Measurements from ENCODE around the gene B3GAT1.

- no peak for TF ChIP-seq EZH2phosphoT487 (IDR thresholded peaks at IDR 0.05; ENCODE audit: unreplicated experiment)
- TF ChIP-seq, protein P1, sequence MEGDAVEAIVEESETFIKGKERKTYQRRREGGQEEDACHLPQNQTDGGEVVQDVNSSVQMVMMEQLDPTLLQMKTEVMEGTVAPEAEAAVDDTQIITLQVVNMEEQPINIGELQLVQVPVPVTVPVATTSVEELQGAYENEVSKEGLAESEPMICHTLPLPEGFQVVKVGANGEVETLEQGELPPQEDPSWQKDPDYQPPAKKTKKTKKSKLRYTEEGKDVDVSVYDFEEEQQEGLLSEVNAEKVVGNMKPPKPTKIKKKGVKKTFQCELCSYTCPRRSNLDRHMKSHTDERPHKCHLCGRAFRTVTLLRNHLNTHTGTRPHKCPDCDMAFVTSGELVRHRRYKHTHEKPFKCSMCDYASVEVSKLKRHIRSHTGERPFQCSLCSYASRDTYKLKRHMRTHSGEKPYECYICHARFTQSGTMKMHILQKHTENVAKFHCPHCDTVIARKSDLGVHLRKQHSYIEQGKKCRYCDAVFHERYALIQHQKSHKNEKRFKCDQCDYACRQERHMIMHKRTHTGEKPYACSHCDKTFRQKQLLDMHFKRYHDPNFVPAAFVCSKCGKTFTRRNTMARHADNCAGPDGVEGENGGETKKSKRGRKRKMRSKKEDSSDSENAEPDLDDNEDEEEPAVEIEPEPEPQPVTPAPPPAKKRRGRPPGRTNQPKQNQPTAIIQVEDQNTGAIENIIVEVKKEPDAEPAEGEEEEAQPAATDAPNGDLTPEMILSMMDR (conservative IDR thresholded peaks at IDR 0.05; ENCODE audit: low read depth in 2 of 2), result no peak
- no peak for TF ChIP-seq POLR2AphosphoS5 (IDR thresholded peaks at IDR 0.05; ENCODE audit: low read depth)
- no peak for TF ChIP-seq EZH2 (IDR thresholded peaks at IDR 0.05; ENCODE audit: low read depth, unreplicated experiment)
- TF ChIP-seq, protein P2, sequence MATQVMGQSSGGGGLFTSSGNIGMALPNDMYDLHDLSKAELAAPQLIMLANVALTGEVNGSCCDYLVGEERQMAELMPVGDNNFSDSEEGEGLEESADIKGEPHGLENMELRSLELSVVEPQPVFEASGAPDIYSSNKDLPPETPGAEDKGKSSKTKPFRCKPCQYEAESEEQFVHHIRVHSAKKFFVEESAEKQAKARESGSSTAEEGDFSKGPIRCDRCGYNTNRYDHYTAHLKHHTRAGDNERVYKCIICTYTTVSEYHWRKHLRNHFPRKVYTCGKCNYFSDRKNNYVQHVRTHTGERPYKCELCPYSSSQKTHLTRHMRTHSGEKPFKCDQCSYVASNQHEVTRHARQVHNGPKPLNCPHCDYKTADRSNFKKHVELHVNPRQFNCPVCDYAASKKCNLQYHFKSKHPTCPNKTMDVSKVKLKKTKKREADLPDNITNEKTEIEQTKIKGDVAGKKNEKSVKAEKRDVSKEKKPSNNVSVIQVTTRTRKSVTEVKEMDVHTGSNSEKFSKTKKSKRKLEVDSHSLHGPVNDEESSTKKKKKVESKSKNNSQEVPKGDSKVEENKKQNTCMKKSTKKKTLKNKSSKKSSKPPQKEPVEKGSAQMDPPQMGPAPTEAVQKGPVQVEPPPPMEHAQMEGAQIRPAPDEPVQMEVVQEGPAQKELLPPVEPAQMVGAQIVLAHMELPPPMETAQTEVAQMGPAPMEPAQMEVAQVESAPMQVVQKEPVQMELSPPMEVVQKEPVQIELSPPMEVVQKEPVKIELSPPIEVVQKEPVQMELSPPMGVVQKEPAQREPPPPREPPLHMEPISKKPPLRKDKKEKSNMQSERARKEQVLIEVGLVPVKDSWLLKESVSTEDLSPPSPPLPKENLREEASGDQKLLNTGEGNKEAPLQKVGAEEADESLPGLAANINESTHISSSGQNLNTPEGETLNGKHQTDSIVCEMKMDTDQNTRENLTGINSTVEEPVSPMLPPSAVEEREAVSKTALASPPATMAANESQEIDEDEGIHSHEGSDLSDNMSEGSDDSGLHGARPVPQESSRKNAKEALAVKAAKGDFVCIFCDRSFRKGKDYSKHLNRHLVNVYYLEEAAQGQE (IDR thresholded peaks at IDR 0.05; ENCODE audit: unreplicated experiment), result no peak
- no peak for TF ChIP-seq CREB1 (CRISPR knock-in tag; IDR thresholded peaks at IDR 0.05; ENCODE audit: low read depth)
These were observed 42.2 kb downstream of the B3GAT1 start for GRCh38 chr11:134369656-134370525.
